ENCODE measurements around the gene BAX.

BAX gene

GRCh38 chr19:48975947-48976847 is 21.5 kb downstream of the BAX start:
- in situ Hi-C loops (cut with MboI; ENCODE audit: low sequenced_read_pairs), result no loop called here

DNA sequence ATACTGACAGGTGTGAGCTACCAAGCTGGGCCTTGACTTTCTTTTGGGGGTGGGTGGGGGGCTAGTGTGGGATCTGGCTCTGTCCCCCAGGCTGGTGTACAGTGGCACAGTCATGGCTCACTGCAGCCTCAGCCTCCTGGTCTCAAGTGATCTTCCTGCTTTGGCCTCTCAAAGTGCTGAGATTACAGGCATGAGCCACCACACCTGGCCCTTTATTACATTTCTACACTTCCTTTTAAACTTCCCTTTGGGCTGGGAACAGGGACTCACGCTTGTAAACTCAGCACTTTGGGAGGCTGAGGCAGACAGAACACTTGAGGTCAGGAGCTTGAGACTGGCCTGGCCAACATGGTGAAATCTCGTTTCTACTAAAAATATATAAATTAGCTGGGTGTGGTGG is 22.4 kb downstream of the BAX start:
- in situ Hi-C loops (cut with MboI; ENCODE audit: low sequenced_read_pairs), result no loop called here

- in situ Hi-C loops (cut with MboI; ENCODE audit: low sequenced_read_pairs), result no loop called here
Observed at GRCh38 chr19:48982280-48982679, 27.6 kb downstream of the BAX start.

GRCh38 chr19:48985711-48986110 is 31.0 kb downstream of the BAX start:
- in situ Hi-C loops (cut with MboI; ENCODE audit: low sequenced_read_pairs), result no loop called here

- in situ Hi-C loops (cut with MboI; ENCODE audit: low sequenced_read_pairs), result no loop called here
Observed at GRCh38 chr19:48986211-48986610, 31.5 kb downstream of the BAX start.

- in situ Hi-C loops (cut with MboI; ENCODE audit: low sequenced_read_pairs), result no loop called here
Observed at GRCh38 chr19:48987323-48987722, 32.6 kb downstream of the BAX start.

- in situ Hi-C loops (cut with MboI; ENCODE audit: low sequenced_read_pairs), result no loop called here
Observed at GRCh38 chr19:48988286-48988685, 33.6 kb downstream of the BAX start.

DNA sequence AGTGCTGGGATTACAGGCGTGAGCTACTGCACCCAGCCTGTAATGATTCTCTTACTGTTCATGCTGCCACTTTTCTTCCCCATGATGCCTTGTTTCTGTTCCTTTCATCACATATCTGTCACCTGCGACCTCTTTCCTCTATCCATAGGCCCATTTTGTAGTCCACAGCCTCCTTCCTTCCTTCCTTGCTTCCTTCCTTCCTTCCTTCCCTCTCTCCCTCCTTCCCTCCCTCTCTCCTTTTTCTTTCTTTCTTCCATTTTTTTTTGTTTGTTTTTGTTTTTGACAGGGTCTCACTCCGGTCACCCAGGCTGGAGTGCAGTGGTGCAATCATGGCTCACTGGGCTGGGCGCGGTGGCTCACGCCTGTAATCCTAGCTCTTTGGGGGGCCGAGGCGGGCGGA is 34.2 kb downstream of the BAX start:
- in situ Hi-C loops (cut with MboI; ENCODE audit: low sequenced_read_pairs), result no loop called here

DNA sequence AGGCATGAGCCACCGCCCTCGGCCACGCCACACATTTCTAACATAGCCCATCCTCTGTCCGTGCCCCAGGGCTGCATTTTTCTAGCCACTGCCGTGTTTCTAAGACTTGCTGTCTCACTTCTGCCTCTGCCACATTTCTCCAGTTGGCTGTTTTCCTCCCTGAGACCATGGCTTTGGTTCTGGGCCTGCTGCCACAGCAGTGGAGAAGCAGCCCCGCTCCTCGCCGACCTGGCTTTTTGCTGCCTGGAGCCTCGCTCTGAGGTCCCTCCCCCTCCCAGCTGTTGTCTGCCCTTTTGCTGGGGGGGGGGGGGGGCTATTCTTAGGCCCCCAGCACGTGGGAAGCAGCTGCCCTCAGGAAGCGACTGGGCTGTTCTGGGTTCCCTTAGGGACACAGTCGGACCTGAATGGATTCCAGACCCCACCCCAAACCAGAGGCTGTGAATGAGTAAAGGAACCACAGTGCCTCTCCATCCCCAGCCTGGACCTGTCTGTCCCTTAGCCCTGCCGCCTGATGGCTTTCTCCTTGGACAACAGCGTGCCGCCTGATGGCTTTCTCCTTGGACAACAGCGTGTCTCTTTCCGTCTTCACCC is 35.1 kb downstream of the BAX start:
- in situ Hi-C loops (cut with MboI; ENCODE audit: low sequenced_read_pairs), result no loop called here

DNA sequence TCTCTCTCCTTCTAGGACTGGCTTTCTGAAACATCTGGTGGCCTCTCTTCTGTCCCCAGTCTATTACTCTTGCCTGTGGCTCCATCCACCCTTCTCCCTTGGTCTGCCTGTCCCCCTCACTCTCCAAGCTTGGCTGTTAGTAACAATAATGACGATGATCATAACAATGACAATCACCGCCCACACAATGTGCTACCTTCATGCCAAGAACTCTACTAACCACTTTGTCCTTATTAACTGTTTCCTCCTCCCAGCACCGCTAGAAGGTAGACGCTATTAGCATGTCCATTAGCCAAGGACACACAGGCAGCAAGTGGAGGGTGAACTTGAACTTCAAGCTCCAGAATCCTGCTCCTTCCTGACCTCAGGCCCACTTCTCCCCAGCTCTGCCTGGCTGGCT is 35.7 kb downstream of the BAX start:
- in situ Hi-C loops (cut with MboI; ENCODE audit: low sequenced_read_pairs), result no loop called here

DNA sequence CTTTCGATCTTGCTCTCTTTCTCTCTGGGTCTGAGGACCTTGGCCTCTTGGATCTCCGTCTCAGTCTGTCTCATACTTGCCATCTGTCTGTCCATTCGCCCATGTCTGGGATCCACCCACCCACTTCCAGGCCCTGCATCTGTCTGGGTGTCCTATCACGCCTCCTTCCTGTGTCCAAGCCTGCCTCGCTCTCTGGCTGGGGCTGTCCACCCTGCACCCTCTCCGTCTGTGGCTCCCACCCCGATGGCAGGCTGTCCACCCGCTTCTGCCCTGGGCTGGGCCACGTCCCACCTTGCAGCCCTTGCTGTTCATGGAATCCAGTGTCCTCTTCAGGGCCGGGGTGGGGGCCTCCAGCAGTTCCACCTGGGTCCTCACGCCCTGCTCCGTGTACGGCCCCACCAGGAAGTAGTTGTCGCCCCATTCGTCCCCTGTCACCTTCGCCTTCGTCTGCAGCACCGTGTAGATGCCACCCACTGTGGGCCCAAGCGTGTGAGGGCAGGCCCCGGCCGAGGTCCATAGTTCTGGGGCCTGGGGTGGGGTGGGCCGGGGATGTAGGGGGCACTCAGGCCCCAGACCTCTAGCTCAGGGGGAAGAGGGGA is 36.4 kb downstream of the BAX start:
- in situ Hi-C loops (cut with MboI; ENCODE audit: low sequenced_read_pairs), result no loop called here

GRCh38 chr19:48991873-48992580 is 37.4 kb downstream of the BAX start:
- in situ Hi-C loops (cut with MboI; ENCODE audit: low sequenced_read_pairs), result no loop called here

GRCh38 chr19:48992581-48993174 is 38.0 kb downstream of the BAX start:
- in situ Hi-C loops (cut with MboI; ENCODE audit: low sequenced_read_pairs), result no loop called here

- in situ Hi-C loops (cut with MboI; ENCODE audit: low sequenced_read_pairs), result no loop called here
Observed at GRCh38 chr19:48993175-48994034, 38.7 kb downstream of the BAX start, which contains the start of the genes GYS1 and RUVBL2. TSS of gene GYS1 (minus strand) at chr19:48993309. CDS start at chr19:48993112, 197 bp downstream. TSS of gene RUVBL2 (plus strand) at chr19:48993887. CDS start at chr19:48993912, 25 bp downstream.

- in situ Hi-C loops (cut with MboI; ENCODE audit: low sequenced_read_pairs), result no loop called here
Observed at GRCh38 chr19:48994035-48994386, 39.3 kb downstream of the BAX start.

DNA sequence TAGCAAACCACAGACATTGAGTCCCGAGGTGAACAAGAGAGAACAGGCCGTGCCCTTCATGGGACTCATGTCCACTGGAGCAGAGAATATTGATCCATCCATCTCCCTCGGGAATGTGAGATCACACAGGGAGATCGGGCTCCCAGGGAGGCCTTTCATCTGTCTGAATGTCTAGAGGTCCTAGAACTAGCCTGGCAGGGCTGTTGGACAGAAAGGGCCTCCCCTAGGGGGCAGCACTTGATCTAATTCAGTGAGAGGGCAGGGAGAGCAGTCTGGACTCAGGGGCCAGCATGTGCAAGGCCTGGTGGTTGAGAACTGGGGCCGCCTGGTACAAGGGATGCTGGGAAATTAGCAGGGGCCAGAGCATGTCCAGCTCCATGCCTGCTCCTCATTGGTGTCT is 43.3 kb downstream of the BAX start:
- in situ Hi-C loops (cut with MboI; ENCODE audit: low sequenced_read_pairs), result no loop called here

- in situ Hi-C loops (cut with MboI; ENCODE audit: low sequenced_read_pairs), result no loop called here
Observed at GRCh38 chr19:48999481-49000325, 45.0 kb downstream of the BAX start.

DNA sequence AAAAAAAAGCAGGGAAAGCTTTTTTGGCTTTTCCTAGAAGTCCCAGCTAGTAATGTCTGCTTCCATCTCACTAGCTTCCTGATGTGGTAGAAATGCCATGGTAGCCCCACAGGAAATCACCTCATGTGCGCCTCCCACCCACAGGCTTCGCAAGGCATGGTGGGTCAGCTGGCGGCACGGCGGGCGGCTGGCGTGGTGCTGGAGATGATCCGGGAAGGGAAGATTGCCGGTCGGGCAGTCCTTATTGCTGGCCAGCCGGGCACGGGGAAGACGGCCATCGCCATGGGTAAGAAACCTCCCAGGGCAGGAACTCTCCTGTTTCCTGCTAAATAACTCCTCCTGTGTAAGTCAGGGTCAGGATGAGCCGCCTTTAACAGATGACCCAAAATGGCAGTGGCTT is 49.5 kb downstream of the BAX start:
- in situ Hi-C loops (cut with MboI; ENCODE audit: low sequenced_read_pairs), result no loop called here

DNA sequence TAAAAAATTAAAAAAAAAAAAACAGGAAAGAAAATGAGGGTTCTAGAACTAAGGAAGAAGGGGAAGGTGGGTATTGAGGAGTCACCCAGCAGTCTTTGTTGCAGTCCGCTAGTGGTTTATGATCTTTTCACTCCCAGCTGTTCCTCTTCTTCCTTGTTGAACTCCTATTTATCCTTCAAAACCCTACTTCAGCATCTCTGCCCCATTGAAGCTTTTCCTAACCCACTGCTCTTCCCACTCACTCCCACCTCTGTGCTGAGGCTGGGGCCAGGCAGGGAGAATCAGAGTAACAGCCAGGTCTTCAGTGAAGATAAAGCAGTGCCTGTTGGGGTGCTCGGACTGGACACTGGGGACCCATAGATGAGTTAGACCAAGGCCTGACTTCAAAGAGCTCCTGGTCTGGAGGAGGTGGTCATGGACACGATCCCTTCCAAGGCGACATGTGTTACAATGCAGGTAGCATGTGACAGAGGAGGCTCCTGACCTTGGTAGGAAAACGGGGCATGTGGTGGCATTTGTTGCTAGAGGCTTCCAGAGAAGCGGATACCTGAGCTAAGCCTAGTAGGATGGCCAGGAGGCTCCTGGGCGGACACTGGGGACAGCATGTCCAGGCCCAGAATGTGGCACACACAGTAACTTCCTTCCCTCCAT is 50.4 kb downstream of the BAX start:
- in situ Hi-C loops (cut with MboI; ENCODE audit: low sequenced_read_pairs), result no loop called here
